LNCAP (cell line): Measurements from ENCODE around the gene ASTN1.

Source experiments
- CTCF ChIP-seq: fragments of 450-650 bp; IDR thresholded peaks from 2 replicates; pipeline ENCODE4 v1.5.1; 2017; ENCODE audit warnings: mild to moderate bottlenecking

ASTN1 gene

GRCh38 chr1:176811511-176812288 lies 352.8 kb downstream of the ASTN1 start:
- no peak for TF ChIP-seq CTCF

GRCh38 chr1:176809292-176809691 lies 355.2 kb downstream of the ASTN1 start:
- TF ChIP-seq CTCF = no peak
